Nucleus accumbens (tissue), 56 donors: ENCODE results near the gene C16orf96.

Source experiments
- DNase-seq, 56 donors: peaks; one replicate each; lab custom pipeline; 2025; lab: John Stamatoyannopoulos, UW

Gene C16orf96

DNA sequence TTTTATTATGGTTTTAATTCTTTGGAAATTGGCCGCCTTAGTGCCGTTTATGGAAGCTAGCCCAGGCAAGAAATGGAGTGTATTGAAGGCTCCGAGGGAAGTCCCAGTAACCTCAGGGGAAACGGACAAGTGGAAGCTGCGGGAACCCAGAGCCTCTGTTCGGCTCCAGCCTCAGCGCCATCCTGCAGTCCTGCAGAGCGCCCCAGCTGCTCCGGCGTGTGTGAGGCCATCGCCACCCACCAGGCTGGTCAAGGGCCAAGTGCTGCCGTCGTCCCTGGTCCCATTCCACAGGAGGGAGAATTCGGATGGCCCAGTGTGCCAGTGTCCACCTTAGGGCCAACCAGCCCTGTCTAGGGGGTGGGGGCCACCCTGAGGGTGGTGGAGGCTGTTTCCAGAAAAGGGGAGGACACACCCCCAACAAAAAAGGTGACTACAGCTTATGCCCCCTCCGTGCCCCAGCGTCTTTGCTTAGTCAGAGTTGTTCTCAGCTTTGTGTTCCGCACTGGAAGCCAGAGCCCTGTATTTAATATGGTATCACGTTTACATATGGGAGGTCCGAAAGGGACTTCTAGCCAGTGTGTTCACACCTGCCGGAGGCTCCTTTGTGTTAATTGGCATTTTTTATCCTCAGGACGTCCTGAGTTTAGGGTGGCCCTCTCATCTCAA lies 81.5 kb downstream of the C16orf96 start:
- DNase-seq = peak in 13 of 56 donors; percentile 8 to 48 (median 28)

GRCh38 chr16:4639899-4640509 lies 83.9 kb downstream of the C16orf96 start:
- DNase-seq = no peak

DNA sequence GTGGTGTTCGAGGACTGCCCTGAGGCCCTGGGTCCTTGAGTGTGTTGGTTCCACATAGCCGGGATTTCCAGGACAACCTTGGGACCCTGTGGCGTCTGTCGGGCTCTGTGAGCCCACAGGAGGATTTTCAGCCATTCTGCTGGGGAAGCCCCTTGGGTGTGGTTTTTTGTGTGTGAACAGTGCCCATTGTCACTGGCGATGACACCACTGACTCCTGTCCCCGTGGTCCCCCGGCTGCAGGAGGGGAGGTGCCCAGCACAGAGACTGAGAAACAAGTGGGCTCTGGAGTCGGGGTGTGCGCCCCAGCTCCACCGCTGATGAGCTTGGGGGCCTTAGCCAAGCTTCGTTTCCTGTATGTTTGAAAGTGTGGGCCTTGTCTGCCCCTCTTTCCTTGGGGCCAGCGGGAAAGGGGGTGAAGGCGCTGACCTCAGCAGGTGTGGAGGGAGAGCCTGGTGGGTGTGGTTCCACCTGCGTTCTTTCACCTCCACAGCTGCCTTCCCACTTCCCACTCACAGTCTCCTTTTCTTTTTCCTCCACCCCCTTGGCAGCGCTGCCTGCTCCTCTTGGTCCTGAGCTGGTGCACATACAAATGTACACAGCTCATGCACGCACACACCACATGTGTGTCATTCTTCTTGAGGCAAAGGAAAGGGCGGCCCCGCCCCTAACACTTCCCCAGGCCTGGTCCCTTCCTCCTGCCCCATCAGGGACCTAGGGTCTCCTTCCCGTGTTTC lies 84.6 kb downstream of the C16orf96 start:
- peak in 2 of 56 donors; percentile 3 to 21 for DNase-seq

DNA sequence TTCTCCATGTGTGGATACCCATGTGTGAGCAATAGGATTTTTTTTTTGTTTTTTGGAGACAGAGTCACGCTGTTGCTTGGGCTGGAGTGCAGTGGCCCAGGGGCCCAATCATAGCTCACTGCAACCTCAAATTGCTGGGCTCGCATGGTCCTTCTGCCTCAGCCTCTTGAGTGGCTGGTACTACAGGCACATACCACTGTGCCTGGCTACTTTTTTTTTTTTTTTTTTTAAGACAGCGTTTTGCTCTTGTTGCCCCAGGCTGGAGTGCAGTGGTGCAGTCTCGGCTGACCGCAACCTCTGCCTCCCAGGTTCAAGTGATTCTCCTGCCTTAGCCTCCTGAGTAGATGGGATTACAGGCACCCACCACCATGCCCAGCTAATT lies 85.2 kb downstream of the C16orf96 start:
- no peak for DNase-seq

DNA sequence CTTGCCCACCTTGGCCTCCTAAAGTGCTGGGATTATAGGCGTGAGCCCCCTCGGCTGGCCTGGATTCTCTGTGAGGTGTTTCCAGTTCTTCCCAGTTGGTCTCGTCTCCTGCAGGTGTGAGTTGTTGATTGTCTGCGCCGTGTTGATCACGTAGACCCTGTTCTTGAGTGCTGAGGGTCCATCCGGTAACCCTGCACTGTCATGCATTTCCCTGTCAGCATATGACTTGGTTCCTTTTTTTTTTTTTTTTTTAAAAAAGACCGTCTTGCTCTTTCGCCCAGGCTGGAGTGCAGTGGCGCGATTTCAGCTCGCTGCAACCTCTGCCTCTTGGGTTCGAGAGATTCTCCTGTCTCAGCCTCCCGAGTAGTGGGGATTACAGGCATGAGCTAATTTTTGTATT lies 85.8 kb downstream of the C16orf96 start:
- no peak for DNase-seq

DNA sequence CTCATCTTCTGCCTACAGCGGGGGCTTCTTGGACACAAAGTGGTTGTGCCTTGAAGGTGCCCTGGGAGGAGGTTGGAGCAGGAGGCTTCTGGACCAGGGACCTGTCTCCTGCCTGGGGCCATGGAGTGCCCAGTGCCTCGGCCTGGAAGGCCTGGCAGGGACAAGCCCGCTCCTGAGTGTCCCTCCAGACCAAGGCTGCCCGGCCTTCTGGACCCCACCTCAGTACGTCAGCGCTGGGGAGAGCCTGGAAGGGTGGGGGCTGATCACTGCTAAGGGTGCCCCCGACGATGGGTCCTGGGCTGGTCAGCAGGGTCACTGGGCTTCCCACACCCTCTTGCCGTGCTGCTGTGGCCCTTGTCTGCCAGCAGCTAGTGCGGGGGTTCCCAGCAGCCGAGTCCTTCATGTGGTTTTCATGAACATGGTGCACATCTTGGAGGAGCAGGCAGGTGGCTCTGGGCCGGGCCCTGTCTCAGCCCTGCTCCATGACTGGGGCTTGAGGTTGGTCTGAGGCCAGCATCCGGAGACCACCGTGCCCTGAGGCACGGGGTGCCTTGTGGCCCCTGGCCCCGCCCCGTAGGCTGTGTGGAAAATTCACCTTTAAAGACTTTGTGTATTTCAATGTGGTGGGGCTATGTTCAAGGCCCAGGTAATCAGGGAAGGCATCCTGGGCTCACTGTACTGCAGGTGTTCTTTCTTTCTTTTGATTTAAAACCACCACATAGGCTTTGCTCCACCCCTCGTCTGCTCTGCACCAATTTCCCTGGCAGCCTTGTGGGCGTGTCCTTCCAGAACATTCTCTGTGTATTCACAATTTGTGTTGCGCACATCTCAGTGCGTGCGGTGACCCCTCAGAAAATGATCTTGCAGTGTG lies 90.9 kb downstream of the C16orf96 start:
- no peak for DNase-seq

DNA sequence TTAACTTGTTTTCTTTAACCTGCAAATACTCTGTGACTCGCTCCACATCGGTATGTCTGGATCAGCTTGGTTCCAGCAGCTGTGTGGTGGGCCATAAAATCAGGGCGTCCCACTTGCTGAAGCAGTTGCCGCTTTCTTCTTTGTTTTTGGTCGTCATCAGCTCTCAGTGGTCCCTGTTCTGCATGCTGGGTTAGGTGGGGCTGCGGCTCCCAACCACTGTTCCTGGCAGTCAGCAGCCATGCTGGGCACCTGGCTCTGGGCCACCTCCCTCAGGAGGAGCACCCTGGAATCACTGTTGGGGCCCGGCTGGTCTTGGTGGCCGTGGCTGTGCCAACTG lies 91.5 kb downstream of the C16orf96 start:
- DNase-seq = no peak

DNA sequence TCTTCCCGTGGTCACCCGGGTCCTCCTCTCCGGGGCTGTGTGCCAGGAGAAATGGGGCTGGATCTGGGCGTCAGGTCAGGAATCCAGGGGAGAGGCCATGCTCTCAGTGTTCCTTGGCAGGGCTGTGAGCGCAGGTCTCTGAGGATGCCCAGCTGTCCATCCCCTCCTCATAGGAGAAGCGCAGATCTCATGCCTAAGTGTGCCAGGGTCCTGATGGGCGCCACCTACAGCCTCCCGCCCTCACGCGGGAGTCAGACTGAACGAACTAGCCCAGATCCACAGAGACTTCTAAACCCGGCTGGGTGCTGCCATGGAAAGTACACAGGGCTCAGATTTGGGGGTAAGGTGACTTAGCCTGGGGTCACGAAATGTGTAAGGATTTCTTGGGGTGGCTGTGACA lies 92.8 kb downstream of the C16orf96 start:
- DNase-seq = no peak

GRCh38 chr16:4649744-4650442 lies 93.8 kb downstream of the C16orf96 start:
- DNase-seq = no peak
